HG03457 (cell line): ENCODE results near the gene ADD3.
"Not testable (repeated sequence)": the region's sequence is repeated elsewhere in the genome, so short reads cannot be mapped to it uniquely, and the experiment has no call there.

Experiments
- ATAC-seq: cut with Tn5 transposase; IDR thresholded peaks from one replicate; pipeline ENCODE4 v1.9.1; 2021; ENCODE audit warnings: moderate number of reproducible peaks; ENCODE audit not compliant: unreplicated experiment

Gene ADD3

GRCh38 chr10:109976681-109977080, 31.1 kb upstream of the ADD3 start:
- no peak for ATAC-seq

GRCh38 chr10:109977382-109977806, 30.4 kb upstream of the ADD3 start:
- ATAC-seq, result no peak

GRCh38 chr10:109978481-109978880, 29.3 kb upstream of the ADD3 start:
- ATAC-seq, result no peak

- no peak for ATAC-seq
Observed at GRCh38 chr10:109979215-109979614, 28.6 kb upstream of the ADD3 start.

- ATAC-seq, result no peak
Observed at GRCh38 chr10:109981650-109982049, 26.1 kb upstream of the ADD3 start.

- no peak for ATAC-seq
Observed at GRCh38 chr10:109982123-109982522, 25.7 kb upstream of the ADD3 start.

- no peak for ATAC-seq
Observed at GRCh38 chr10:109982812-109983211, 25.0 kb upstream of the ADD3 start.

- ATAC-seq, result no peak
Observed at GRCh38 chr10:109984013-109984412, 23.8 kb upstream of the ADD3 start.

- not testable (repeated sequence) for ATAC-seq
Observed at GRCh38 chr10:109985768-109986167, 22.0 kb upstream of the ADD3 start.

- no peak for ATAC-seq
Observed at GRCh38 chr10:109987452-109988211, 20.2 kb upstream of the ADD3 start.

- no peak for ATAC-seq
Observed at GRCh38 chr10:109988212-109988596, 19.6 kb upstream of the ADD3 start.

- no peak for ATAC-seq
Observed at GRCh38 chr10:109991266-109991855, 16.4 kb upstream of the ADD3 start.

GRCh38 chr10:109992485-109992884, 15.3 kb upstream of the ADD3 start:
- ATAC-seq, result no peak

GRCh38 chr10:109993551-109994330, 14.0 kb upstream of the ADD3 start:
- ATAC-seq, result no peak

- no peak for ATAC-seq
Observed at GRCh38 chr10:109994711-109995577, 12.8 kb upstream of the ADD3 start.

- ATAC-seq, result no peak
Observed at GRCh38 chr10:109995595-109995994, 12.2 kb upstream of the ADD3 start.

- ATAC-seq, result peak; percentile 75
Observed at GRCh38 chr10:109996225-109996624, 11.6 kb upstream of the ADD3 start.

GRCh38 chr10:109996766-109997171, 11.0 kb upstream of the ADD3 start:
- peak; percentile 16 for ATAC-seq

GRCh38 chr10:109997233-109997632, 10.6 kb upstream of the ADD3 start:
- no peak for ATAC-seq

- no peak for ATAC-seq
Observed at GRCh38 chr10:109998513-109998912, 9.3 kb upstream of the ADD3 start.
